Esophagus squamous epithelium (tissue), 4 donors: ENCODE results near the gene MAGOH.

ENCODE experiments used
- POLR2A ChIP-seq, 4 donors: fragments of 450-650 bp; IDR thresholded peaks; one replicate each; pipeline ENCODE4 v1.6.1; 2017; ENCODE audit warnings: antibody characterized with exemption in 4 of 4, mild to moderate bottlenecking in 4 of 4, moderate library complexity in 3 of 4
- TF ChIP-seq, protein P1 (sequence below), 6 experiments: fragments of 450-650 bp in 4 of 6; fragments of 200-600 bp in 2 of 6; sonication (generic) in 2 of 6; IDR thresholded peaks; one replicate each; pipeline ENCODE4 v1.5.1; 2016 to 2019; ENCODE audit warnings: antibody characterized with exemption in 6 of 6, mild to moderate bottlenecking in 4 of 6, moderate library complexity in 4 of 6

GRCh38 chr1:53281133-53281532 lies 42.8 kb upstream of the MAGOH start:
- TF ChIP-seq, protein P1, sequence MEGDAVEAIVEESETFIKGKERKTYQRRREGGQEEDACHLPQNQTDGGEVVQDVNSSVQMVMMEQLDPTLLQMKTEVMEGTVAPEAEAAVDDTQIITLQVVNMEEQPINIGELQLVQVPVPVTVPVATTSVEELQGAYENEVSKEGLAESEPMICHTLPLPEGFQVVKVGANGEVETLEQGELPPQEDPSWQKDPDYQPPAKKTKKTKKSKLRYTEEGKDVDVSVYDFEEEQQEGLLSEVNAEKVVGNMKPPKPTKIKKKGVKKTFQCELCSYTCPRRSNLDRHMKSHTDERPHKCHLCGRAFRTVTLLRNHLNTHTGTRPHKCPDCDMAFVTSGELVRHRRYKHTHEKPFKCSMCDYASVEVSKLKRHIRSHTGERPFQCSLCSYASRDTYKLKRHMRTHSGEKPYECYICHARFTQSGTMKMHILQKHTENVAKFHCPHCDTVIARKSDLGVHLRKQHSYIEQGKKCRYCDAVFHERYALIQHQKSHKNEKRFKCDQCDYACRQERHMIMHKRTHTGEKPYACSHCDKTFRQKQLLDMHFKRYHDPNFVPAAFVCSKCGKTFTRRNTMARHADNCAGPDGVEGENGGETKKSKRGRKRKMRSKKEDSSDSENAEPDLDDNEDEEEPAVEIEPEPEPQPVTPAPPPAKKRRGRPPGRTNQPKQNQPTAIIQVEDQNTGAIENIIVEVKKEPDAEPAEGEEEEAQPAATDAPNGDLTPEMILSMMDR (IDR thresholded peaks at IDR 0.05): no peak
- no peak for TF ChIP-seq POLR2A (IDR thresholded peaks at IDR 0.05)
